HepG2 (cell line): ENCODE results near the gene TMC4. TPM values are rescaled to one million over a fixed set of nuclear protein-coding genes. Genes with fewer than 3 reads are reported as not detected.
"Not testable (repeated sequence)": the region's sequence is repeated elsewhere in the genome, so short reads cannot be mapped to it uniquely, and the experiment has no call there.

ENCODE experiments used
- ATAC-seq: fragments of 200-7000 bp; cut with Tn5 transposase; 3 replicates; pipeline ENCODE4 v1.9.1; 2020; ENCODE audit warnings: mild to moderate bottlenecking, moderate library complexity
- BruUV-seq: library from RNA; stranded (reverse); fragments of 400-500 nt; replicated peaks from 2 replicates; lab custom pipeline; 2021; lab: Mats Ljungman, UMichigan
- CTCF ChIA-PET: fragments of 300-600 bp; formaldehyde crosslinking; extraction: SDS; loops from one replicate; lab custom pipeline; 2021; ENCODE audit warnings: low total read pairs, inconsistent platforms, low intra/inter-chr PET ratio; lab: Yijun Ruan, JAX
- POLR2A ChIA-PET: fragments of 350-600 bp; sonication (Branson Sonifier 250); formaldehyde crosslinking; loops from one replicate; lab custom pipeline; 2020; ENCODE audit warnings: antibody characterized with exemption, inconsistent platforms; lab: Yijun Ruan, JAX
- DNase-seq: peaks from one replicate; pipeline ENCODE4 v3.0.0-alpha.2; 2015; ENCODE audit warnings: low spot score
- FAIRE-seq: peaks from 3 replicates; lab custom pipeline; 2011; peaks lifted over from hg19 to GRCh38; lab: Jason Lieb, UNC
- H2AFZ ChIP-seq: one replicate; pipeline ENCODE4 v1.6.1; 2011; ENCODE audit warnings: low read length, inconsistent platforms
- H3K27ac ChIP-seq: fragments of 300-600 bp; 3 replicates; pipeline ENCODE4 v1.8.0; 2011; ENCODE audit warnings: mixed run types, mild to moderate bottlenecking, mixed read lengths, low read length, inconsistent platforms; ENCODE audit not compliant: insufficient read depth; ENCODE audit errors: extremely low read length
- H3K27me3 ChIP-seq, 2 experiments: fragments of 200-600 bp in 1 of 2; 2 replicates in 1 of 2; 3 replicates in 1 of 2; pipeline versions ENCODE4 v1.6.0 to v1.8.0; 2011; ENCODE audit warnings: low read length in 2 of 2, mild to moderate bottlenecking in 2 of 2, moderate library complexity in 2 of 2, inconsistent platforms in 1 of 2; ENCODE audit not compliant: insufficient read depth in 2 of 2, control insufficient read depth in 1 of 2
- H3K36me3 ChIP-seq, 2 experiments: fragments of 200-600 bp in 1 of 2; replicated peaks in 1 of 2; 2 replicates in 1 of 2; 3 replicates in 1 of 2; pipeline versions ENCODE4 v1.5.1 to v1.8.0; 2011; ENCODE audit warnings: low read length in 2 of 2, inconsistent platforms in 1 of 2; ENCODE audit not compliant: insufficient read depth in 2 of 2, control insufficient read depth in 1 of 2
- H3K4me1 ChIP-seq: 2 replicates; pipeline ENCODE4 v1.5.1; 2012; ENCODE audit warnings: low read length, inconsistent platforms; ENCODE audit not compliant: insufficient read depth
- H3K4me2 ChIP-seq: 2 replicates; pipeline ENCODE4 v1.6.0; 2011; ENCODE audit warnings: low read depth, low read length, inconsistent platforms
- H3K4me3 ChIP-seq, 3 experiments: fragments of 200-600 bp in 1 of 3; sonication (generic), shearing (Covaris generic) in 1 of 3; replicated peaks in 1 of 3; 2 replicates each; pipeline ENCODE4 v1.5.1; 2011 to 2016; ENCODE audit warnings: low read length in 3 of 3, inconsistent platforms in 2 of 3, low read depth in 2 of 3, mild to moderate bottlenecking in 2 of 3, control low read depth in 1 of 3, mixed read lengths in 1 of 3; ENCODE audit not compliant: insufficient read depth in 1 of 3
- H3K79me2 ChIP-seq: one replicate; pipeline ENCODE4 v1.6.1; 2011; ENCODE audit warnings: low read length, inconsistent platforms; ENCODE audit not compliant: insufficient read depth
- H3K9ac ChIP-seq: 2 replicates; pipeline ENCODE4 v1.6.0; 2011; ENCODE audit warnings: mild to moderate bottlenecking, low read depth, low read length, inconsistent platforms; ENCODE audit not compliant: insufficient read depth
- H3K9me3 ChIP-seq: 2 replicates; pipeline ENCODE4 v1.5.1; 2012; ENCODE audit warnings: mild to moderate bottlenecking, low read length
- H4K20me1 ChIP-seq: 2 replicates; pipeline ENCODE4 v1.6.0; 2011; ENCODE audit warnings: inconsistent platforms, mild to moderate bottlenecking, low read length, moderate library complexity; ENCODE audit not compliant: insufficient read depth
- AGO2 ChIP-seq: fragments of 200-400 bp; formaldehyde crosslinking; optimal IDR thresholded peaks from 2 replicates; pipeline ENCODE3; 2017; ENCODE audit warnings: mild to moderate bottlenecking, low read depth, low read length, moderate library complexity
- ARNT ChIP-seq: fragments of 450-650 bp; IDR thresholded peaks from 2 replicates; pipeline ENCODE4 v1.6.1; 2017
- MIER3 ChIP-seq: IDR thresholded peaks from 2 replicates; pipeline ENCODE4 v1.6.1; 2016; ENCODE audit warnings: missing compliant biosample characterization, borderline replicate concordance
- RBFOX2 ChIP-seq: fragments of 200-400 bp; formaldehyde crosslinking; IDR thresholded peaks from 2 replicates; pipeline ENCODE4 v1.6.1; 2017; ENCODE audit warnings: low read depth, mild to moderate bottlenecking, low read length
- ZC3H13 ChIP-seq: sonication (generic); formaldehyde crosslinking; IDR thresholded peaks from 2 replicates; pipeline ENCODE4 v1.8.1; 2023; ENCODE audit warnings: mild to moderate bottlenecking, missing genetic modification reagents, moderate library complexity
- ZKSCAN5 ChIP-seq: sonication (generic); formaldehyde crosslinking; IDR thresholded peaks from 2 replicates; pipeline ENCODE4 v1.5.1; 2020; ENCODE audit warnings: mild to moderate bottlenecking, missing genetic modification reagents
- ZNF530 ChIP-seq: sonication (generic); formaldehyde crosslinking; IDR thresholded peaks from 2 replicates; pipeline ENCODE4 v1.5.0; 2020; ENCODE audit warnings: low read depth, mild to moderate bottlenecking, missing genetic modification reagents
- ZNF615 ChIP-seq: sonication (generic); formaldehyde crosslinking; IDR thresholded peaks from 2 replicates; pipeline ENCODE4 v1.5.0; 2020; ENCODE audit warnings: mild to moderate bottlenecking, missing genetic modification reagents, borderline replicate concordance
- ZNF747 ChIP-seq: sonication (generic); formaldehyde crosslinking; IDR thresholded peaks from 2 replicates; pipeline ENCODE4 v1.8.1; 2023; ENCODE audit warnings: missing genetic modification reagents, mild to moderate bottlenecking, borderline replicate concordance
- ZNF883 ChIP-seq: sonication (generic); formaldehyde crosslinking; IDR thresholded peaks from 2 replicates; pipeline ENCODE4 v1.5.1; 2020; ENCODE audit warnings: mild to moderate bottlenecking, missing genetic modification reagents; ENCODE audit errors: not compliant biosample characterization
- WGBS: methylation state at CpG from one replicate; pipeline ENCODE4 v1.1.6; 2017; ENCODE audit warnings: low lambda C conversion rate; 5-methylcytosine and 5-hydroxymethylcytosine counted together
- in situ Hi-C: cut with HindIII; loops from 2 replicates; pipeline ENCODE4 v1.10.0; 2017; ENCODE audit warnings: low pct_unique_long_range_greater_than_20kb; ENCODE audit not compliant: extremely low pct_ligation_motif_present
- intact Hi-C: fragments of 100-400 bp; cut with micrococcal nuclease; formaldehyde crosslinking; loops from one replicate; pipeline ENCODE4 v1.10.0; 2022; ENCODE audit not compliant: unreplicated experiment
- polyA plus RNA-seq, 8 experiments: library from polyadenylated mRNA; depleted of rRNA in 3 of 8; stranded (reverse) in 7 of 8; unstranded in 1 of 8; fragments of >200 nt; fragmentation: Illumina TruSeq in 4 of 8; extraction: Trizol in 4 of 8; gene quantifications; 2 replicates each; pipeline versions ENCODE4 v1.2.1 to v1.2.3, GENCODE V29; 2011 to 2016; ENCODE audit warnings: low read depth in 4 of 8, missing spikeins in 1 of 8, mixed read lengths in 1 of 8; ENCODE audit not compliant: insufficient read depth in 1 of 8
- total RNA-seq, 5 experiments: library from RNA; depleted of rRNA; stranded (reverse); fragments of >200 nt; fragmentation: Illumina TruSeq; extraction: Trizol; gene quantifications; 2 replicates each; pipeline ENCODE4 v1.2.3, GENCODE V29; 2016; ENCODE audit warnings: low read depth in 1 of 5
- TF ChIP-seq, protein P1 (sequence below): IDR thresholded peaks from 2 replicates; pipeline ENCODE4 v1.6.1; 2012; ENCODE audit warnings: low read depth, low read length, improper control_type of control experiment

The TMC4 gene
- total and polyA plus RNA-seq, 2 of the 13 experiments (the other 11 are each of a cell fraction or from before 2014, with no cell fraction given) = 0.13 to 0.24 TPM

DNA sequence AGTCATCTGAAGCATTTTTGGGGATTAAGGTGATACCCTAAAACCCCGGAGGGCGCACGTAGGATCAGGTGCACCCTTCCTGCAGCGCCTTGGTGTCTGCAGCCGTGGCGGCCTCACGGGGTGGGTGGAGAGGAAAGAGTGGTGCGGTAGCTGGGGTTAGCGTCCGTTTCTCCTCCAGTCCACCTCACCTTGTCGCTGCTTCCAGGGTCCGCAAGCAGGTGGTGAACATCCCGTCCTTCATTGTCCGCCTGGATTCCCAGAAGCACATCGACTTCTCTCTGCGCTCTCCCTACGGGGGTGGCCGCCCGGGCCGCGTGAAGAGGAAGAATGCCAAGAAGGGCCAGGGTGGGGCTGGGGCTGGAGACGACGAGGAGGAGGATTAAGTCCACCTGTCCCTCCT is 34.2 kb upstream of the TMC4 start:
- H3K9me3 ChIP-seq, H3K4me2 ChIP-seq, FAIRE-seq, H2AFZ ChIP-seq, in situ Hi-C loops, H3K27me3 ChIP-seq, CTCF ChIA-PET, DNase-seq, ATAC-seq, H3K27ac ChIP-seq, BruUV-seq, intact Hi-C loops, H3K9ac ChIP-seq, H3K4me3 ChIP-seq: not testable (repeated sequence)
- 93% methylated on average over 22 of the region's 23 CpGs for WGBS
- H3K36me3 ChIP-seq = peaks cover 20 to 58% of the 10 kb centered on the region in 2 experiments
- H3K4me1 ChIP-seq = peaks cover 96% of the 10 kb centered on the region
- TF ChIP-seq ZC3H13 (CRISPR knock-in tag) (peak; percentile 12; the same call in 1 of the 2 replicates), ZNF747 (CRISPR knock-in tag) (peak; percentile 5; the same call in 1 of the 2 replicates), AGO2 (peak; percentile 60), RBFOX2 (peak; percentile 5; the same call in 1 of the 2 replicates)
- POLR2A ChIA-PET = interaction anchor here (1.3 to 8.7 kb wide), 4 partner anchors 9 to 70 kb away, joined by 4 to 306 read pairs (median 96); partner anchors contain the start of genes MBOAT7, RPS9 and TSEN34
- H4K20me1 ChIP-seq = peaks cover 70% of the 10 kb centered on the region
- peaks cover 40% of the 10 kb centered on the region for H3K79me2 ChIP-seq

DNA sequence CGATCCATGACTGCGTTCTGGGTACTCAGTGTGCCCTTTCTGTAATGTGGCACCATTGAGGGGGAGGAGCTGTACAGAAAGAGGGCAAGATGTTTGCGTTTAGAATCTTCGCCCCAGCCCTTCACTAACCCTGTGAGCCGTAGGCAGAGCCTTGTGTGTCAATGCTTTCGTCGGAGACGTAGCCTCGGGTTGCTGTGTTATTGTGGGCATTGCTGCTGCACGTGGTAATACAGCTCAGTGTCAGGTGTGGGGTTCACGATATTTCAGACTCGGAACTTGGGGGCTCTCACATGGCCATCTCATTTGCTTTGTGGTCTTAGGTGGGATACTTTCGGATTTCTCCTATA is 33.8 kb upstream of the TMC4 start:
- no peak overlapping the region for H3K4me3 ChIP-seq
- intact Hi-C loops (no loop called here), in situ Hi-C loops (no loop called here)
- no peaks in the 10 kb centered on the region for H3K9me3 ChIP-seq
- H3K79me2 ChIP-seq = peaks cover 44% of the 10 kb centered on the region
- DNase-seq (no peak), FAIRE-seq (no peak), ATAC-seq (no peak)
- no peak for TF ChIP-seq ARNT
- TF ChIP-seq ZNF883 (CRISPR knock-in tag) = no peak
- no peak for TF ChIP-seq ZNF530 (CRISPR knock-in tag)
- no peak for TF ChIP-seq MIER3
- TF ChIP-seq ZKSCAN5 (CRISPR knock-in tag) = no peak
- no peak for TF ChIP-seq ZNF615 (CRISPR knock-in tag)
- TF ChIP-seq, protein P1, sequence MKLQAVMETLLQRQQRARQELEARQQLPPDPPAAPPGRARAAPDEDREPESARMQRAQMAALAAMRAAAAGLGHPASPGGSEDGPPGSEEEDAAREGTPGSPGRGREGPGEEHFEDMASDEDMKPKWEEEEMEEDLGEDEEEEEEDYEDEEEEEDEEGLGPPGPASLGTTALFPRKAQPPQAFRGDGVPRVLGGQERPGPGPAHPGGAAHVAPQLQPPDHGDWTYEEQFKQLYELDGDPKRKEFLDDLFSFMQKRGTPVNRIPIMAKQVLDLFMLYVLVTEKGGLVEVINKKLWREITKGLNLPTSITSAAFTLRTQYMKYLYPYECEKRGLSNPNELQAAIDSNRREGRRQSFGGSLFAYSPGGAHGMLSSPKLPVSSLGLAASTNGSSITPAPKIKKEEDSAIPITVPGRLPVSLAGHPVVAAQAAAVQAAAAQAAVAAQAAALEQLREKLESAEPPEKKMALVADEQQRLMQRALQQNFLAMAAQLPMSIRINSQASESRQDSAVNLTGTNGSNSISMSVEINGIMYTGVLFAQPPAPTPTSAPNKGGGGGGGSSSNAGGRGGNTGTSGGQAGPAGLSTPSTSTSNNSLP = no peak
- H3K4me2 ChIP-seq = no peak overlapping the region
- H3K9ac ChIP-seq = no peak overlapping the region
- H3K27ac ChIP-seq = no peak overlapping the region
- BruUV-seq = no TSS peak
- H3K27me3 ChIP-seq = no peaks in the 10 kb centered on the region
- ChIA-PET CTCF (no interaction called here), POLR2A (interaction anchor here (8.7 kb wide), 1 partner anchor 16 kb away, joined by 306 read pairs; the partner anchor contains the start of genes MBOAT7 and TSEN34)
- WGBS = 84% methylated on average over 10 of the region's 13 CpGs
- peaks cover 20 to 62% of the 10 kb centered on the region in 2 experiments for H3K36me3 ChIP-seq
- no peak overlapping the region for H2AFZ ChIP-seq
- peaks cover 100% of the 10 kb centered on the region for H3K4me1 ChIP-seq
- peaks cover 74% of the 10 kb centered on the region for H4K20me1 ChIP-seq
